Lower leg skin (tissue), 3 donors: ENCODE results near the gene PTOV1.

ENCODE experiments used
- CTCF ChIP-seq, 3 donors: fragments of 450-650 bp; IDR thresholded peaks; one replicate each; pipeline ENCODE4 v1.5.1; 2016; ENCODE audit warnings: antibody characterized with exemption in 3 of 3, mild to moderate bottlenecking in 3 of 3, moderate library complexity in 2 of 3
- POLR2A ChIP-seq, 2 donors: fragments of 450-650 bp; IDR thresholded peaks; one replicate each; pipeline ENCODE4 v1.6.1; 2016 to 2017; ENCODE audit warnings: antibody characterized with exemption in 2 of 2, mild to moderate bottlenecking in 1 of 2, moderate library complexity in 1 of 2

DNA sequence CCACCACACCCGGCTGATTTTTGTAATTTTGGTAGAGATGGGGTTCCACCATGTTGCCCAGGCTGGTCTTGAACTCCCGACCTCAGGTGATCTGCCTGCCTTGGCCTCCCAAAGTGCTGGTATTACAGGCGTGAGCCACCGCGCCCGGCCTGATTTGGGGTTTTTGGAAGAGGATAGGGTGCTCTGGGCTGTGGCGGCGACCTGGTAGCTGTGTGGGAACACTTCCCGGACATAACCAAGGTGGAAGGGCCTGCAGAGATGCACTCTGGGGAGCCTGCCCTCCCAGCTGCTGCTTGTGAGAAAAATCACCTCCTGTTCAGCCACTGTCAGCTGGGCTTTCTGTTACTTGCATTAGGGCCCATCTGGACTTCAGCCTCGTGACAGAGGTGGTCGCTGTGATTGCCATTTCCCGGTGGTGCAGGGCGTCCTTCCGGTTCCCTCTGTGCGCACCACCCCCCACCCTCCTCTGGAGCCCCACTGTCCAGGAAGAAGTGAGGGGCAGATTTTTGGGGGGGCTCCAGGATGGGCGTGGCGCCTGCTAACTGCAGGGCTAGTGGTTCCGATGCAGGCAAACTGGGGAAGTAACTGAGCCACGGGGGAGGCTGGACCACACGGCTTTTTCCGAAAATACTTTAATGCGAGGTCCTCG is 38.2 kb downstream of the PTOV1 start:
- no peak for TF ChIP-seq CTCF (IDR thresholded peaks at IDR 0.05)
- TF ChIP-seq POLR2A (IDR thresholded peaks at IDR 0.05): no peak
